HG03558 (cell line): Measurements from ENCODE around the gene RASSF7.

ENCODE experiments used
- ATAC-seq: cut with Tn5 transposase; IDR thresholded peaks from one replicate; pipeline ENCODE4 v1.9.1; 2021; ENCODE audit warnings: moderate number of reproducible peaks; ENCODE audit not compliant: unreplicated experiment; ENCODE audit errors: extremely low read depth

Gene RASSF7

DNA sequence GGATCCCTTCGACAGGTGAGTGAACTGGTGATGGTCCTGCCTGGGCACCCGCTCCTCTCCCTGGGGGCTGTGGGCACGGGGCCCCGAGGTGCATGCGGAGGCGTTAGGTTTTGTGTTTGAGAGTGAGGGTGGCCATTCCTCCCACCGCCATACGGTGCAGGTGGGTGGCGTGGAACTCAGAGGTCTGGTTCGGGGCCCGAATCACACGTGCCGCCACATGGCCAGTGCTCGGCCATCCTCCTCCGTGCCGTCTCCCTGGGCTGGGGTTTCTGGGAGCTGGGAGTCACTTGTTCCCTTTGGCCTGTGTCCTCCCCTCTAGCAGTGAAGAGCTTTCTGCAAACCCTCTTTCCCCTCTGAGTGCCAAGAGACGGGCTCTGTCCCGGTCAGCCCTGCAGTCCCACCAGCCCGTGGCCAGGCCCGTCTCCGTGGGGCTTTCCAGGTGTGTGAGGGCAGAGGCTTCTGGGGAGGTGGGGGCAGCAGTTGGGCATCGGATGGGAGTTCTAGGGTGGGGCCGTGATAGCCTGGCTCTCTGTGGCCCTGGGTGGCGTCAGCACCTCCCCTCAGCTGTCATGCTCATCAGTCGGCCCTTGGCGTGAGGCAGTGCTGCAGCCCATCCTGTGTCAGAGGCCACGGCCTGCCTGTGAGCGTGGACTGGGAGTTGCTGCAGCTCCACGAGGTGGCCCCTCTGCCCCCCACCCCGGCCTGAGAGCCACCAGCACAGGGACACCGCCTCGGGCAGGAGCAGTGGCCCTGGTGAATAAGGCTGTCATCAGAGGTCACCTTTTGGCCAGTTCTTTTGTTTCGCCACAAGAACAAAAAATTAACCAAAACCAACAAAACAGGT is 44.7 kb downstream of the RASSF7 start:
- no peak for ATAC-seq

DNA sequence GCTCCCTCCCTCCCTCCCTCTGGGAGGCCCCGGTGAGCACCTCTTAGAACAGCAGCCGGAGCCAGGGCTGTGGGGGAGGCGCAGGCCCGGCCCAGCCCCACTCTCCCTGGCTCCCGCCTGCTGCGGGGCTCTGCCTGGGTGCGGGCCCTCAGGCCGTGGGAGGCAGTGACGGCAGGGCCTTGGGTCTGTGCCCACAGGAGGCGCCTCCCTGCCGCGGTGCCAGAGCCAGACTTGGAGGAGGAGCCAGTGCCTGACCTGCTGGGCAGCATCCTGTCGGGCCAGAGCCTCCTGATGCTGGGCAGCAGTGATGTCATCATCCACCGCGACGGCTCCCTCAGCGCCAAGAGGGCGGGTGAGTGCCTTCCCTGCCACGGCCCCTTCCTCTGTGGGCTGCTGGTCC is 45.5 kb downstream of the RASSF7 start:
- ATAC-seq, result no peak

- no peak for ATAC-seq
Observed at GRCh38 chr11:607020-607780, 46.4 kb downstream of the RASSF7 start.

GRCh38 chr11:607971-608659 is 47.3 kb downstream of the RASSF7 start:
- ATAC-seq, result no peak

GRCh38 chr11:608791-609251 is 48.1 kb downstream of the RASSF7 start:
- ATAC-seq, result no peak

- no peak for ATAC-seq
Observed at GRCh38 chr11:609341-609811, 48.6 kb downstream of the RASSF7 start.

- ATAC-seq, result no peak
Observed at GRCh38 chr11:610146-610801, 49.5 kb downstream of the RASSF7 start.

GRCh38 chr11:611001-611996 is 50.5 kb downstream of the RASSF7 start:
- ATAC-seq, result no peak

- ATAC-seq, result no peak
Observed at GRCh38 chr11:612201-612960, 51.6 kb downstream of the RASSF7 start.

DNA sequence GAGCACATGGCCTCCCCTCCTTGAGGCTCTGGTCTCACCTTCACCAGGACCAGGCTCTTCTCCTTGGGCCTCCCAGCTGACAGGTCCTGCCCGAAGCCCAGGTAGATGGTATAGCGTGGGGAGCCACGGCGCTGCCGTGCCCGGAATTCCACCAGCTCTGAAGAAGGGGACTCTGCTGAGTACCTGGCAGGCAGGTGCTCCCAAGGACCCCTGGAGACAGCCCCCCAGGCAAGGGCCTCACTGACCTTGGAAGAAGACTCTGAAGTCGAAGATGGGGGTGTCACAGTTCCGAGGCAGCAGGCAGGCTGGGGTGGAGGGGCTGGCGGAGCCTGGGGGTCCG is 52.2 kb downstream of the RASSF7 start:
- ATAC-seq, result no peak

GRCh38 chr11:613369-613968 is 52.7 kb downstream of the RASSF7 start:
- ATAC-seq, result no peak
